OCI-M1 (cell line): ENCODE results near the gene AVPI1.
"Not testable (repeated sequence)": the region's sequence is repeated elsewhere in the genome, so short reads cannot be mapped to it uniquely, and the experiment has no call there.

Experiments
- DNase-seq: peaks from one replicate; lab custom pipeline; 2025; lab: John Stamatoyannopoulos, UW

Gene AVPI1

DNA sequence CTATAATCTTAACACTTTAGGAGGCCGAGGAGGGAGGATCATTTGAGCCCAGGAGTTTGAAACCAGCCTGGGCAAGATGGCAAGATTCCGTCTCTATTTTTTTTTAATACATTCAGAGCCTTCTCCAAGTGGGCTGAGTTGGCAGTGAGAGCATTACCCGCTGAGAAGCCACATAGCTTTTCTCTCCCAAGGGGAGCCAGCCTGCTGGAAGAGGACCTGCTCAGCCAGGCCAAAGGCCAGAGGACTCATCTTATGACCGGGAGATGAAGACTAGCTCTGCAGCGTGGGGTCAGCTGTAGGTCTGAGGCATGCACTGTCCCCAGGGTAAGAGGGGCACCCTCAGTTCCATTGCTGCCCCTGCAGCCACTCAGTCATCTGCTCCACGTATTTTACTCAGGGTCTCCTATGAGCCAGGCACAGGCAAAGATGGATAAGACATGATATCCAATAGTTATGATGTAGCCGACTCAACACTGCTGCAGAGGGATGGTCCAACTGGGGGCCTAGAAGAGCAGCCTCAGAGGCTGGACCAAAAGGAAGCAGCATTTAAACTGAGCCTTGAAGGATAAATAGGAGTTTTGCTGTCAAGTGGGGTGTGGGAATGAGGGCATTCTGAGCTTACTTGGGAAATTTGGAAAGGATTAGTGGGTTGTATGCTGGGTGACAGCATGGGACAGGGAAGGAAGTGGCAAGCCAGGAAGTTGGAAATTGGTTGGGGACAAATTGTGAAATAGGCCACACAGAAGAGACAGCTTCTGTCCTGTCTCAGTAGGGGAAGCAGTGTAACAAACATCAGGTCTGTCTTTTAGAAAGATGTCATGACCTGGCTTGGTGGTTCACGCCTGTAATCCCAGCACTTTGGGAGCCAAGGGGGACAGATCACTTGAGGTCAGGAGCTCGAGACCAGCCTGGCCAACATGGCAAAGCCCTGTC is 24.9 kb upstream of the AVPI1 start:
- no peak for DNase-seq

DNA sequence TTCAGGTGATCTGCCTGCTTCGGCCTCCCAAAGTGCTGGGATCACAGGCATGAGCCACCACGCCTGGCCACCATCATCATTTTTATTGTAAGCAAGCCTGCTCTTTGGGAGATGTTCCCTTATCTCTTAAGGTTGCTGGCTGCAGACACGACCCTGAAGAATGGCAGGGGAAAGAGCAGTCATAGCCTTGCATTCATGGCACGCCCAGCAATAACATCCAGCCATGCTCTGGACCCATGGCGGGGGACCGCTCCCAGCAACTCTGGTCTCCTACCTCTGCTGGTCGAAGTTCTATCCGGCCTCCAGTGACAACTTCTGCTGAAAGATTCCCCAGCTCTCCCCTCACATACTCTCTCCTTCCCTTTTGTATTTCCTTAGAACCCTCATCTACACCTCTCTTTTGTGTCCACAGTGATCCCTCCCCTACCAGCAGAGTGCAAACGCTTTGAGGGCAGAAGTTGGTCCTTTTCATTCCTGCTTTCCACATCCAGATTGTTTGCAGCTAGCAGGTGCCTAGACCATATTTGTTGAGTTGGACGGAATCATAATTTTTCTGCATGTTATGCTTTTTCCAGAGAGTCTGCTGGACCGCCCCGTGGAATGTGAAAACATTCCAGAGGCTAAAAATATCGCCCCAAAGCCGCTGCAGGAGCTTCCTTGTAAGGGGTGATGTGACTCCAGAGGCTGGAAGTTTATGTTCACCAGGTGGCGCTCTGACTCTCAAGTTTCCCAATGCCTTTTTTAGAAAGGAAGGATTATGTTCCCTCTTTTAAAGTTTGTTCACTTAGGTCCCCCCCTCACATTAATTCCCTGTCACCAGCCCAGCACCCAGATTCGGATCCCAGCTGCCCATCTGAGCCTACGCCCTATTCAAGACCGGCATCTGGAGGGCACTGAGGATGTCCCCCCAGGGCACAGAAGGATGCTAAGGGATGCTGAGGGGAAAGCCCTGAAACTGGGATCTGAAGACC is 22.2 kb upstream of the AVPI1 start:
- DNase-seq: peak; percentile 84

DNA sequence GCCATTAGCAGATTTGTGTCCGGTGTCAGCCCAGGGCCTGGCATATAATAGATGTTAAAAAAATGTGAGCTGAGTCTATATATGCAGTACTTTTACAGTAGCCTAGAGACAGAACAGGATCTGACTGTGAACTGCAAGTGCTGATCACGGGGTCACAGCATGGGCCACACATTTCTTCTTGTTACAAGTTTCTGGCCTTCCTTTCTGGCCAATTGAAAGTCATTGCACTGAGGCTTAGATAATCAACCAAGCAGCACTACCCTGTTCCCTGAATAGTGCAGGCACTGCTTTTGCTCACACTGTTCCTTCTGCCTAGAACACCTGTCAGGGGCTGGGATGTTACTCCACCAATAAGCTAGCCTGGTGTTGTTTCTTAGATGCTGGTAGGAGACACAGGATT is 21.1 kb upstream of the AVPI1 start:
- no peak for DNase-seq

DNA sequence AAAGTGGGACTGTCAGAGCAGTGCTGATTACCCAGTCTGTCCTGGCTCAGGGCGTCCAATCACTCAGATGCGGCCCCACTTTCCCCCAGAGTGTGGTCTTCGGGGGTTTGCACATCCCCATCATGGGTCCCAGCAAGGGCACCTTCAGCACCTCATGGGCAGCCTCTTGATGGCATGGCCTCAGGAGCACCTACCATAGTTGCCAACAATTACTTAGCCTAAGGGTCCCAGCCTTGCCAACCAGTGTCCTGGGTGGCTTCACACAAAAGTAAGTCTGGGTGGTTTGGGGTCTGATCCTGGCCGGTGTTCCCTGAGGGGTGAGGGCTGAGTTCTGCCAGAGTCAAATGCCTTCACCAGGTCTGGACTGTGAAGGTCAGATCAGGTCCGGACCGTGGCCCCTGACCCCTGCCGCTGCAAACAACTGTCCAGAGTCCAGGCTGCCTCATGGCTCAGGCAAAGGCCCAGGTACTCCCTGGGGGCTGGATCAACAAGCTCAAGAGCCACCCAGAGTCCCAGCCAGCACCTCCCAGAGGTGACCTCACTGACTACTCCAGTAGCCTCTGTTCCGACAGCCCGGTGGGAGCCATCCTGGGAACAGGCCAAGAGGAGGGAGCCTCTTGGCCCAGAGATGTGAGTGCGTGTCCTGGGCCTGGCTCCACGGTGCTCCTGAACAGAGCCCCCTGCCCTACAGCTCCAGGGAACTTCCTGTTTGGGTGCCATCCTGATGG is 20.3 kb upstream of the AVPI1 start:
- no peak for DNase-seq

DNA sequence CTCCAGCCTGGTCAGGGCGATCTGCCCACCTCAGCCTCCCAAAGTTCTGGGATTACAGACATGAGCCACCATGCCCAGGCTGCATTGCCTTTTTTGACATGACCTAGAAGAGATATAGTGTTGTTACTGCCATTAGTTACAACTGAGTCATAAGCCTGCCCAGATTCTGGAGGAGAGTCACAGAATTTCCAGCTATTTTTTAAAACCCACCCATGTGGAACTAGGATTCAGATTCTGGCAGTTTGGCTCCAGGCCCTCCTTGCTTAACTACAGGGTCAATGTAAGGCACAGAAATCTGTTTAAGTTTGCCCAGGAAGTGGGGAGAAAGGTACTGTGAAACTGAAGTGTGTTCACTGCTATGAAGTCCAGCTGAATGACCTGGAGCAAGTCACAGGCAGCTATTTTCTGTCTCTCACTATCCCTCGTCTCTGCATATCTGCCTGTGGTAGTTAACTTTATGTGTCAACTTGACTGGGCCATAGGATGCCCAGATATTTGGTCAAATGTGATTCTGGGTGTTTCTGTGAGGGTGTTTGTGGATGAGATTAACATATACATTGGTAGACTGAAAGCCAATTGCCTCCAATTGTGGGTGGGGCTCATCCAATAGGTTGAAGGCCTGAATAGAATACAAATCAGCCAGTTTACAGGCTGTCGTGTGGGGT is 18.1 kb upstream of the AVPI1 start:
- no peak for DNase-seq

DNA sequence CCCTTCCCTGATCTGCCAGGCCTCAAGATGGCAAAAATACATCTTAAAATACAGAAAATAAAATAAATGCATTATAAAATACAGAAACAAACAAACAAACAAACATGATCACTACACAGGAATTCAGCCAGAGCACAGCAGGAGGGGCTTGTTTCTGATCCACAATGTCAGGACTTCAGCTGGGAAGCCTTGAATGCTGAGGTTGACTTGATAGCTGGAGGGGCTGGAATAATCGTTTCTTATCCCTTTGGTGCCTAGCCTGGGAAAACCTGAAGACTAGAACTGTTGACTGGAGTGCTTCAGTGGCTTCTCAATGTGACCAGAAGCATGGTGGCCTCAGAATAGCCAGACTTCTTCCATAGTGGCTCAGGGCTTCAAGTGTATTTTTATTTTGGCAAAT is 17.3 kb upstream of the AVPI1 start:
- no peak for DNase-seq

GRCh38 chr10:97703398-97704067 is 16.5 kb upstream of the AVPI1 start:
- DNase-seq: no peak

DNA sequence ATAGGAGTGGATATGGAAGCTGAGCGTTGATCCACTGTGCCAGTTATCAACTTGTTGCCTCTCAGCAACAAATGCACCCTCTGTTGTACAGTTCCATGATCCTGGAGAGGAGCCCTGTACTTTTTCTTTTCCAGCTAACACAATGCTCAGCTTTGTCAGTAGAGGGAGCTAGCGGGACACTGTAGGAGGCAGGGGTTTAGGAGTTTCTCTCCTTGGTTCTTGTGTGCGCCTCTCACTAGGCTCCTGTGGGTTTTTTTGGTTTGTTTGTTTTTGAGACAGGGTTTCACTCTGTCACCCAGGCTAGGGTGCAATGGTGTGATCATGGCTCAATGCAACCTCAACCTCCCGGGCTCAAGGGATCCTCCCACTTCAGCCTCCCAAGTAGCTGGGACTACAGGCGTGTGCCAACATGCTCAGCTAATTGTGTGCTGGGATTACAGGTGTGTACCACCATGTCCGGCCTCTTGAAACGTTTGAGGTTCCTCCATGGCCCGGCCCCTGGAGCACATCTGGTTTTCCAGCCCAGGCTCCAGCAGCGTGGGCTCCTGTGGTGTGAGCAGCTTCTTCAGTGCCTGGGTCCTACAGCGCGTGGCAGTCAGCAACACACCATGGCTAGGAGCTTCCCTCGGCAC is 14.5 kb upstream of the AVPI1 start:
- peak; percentile 91 for DNase-seq

GRCh38 chr10:97698072-97698655 is 11.1 kb upstream of the AVPI1 start:
- not testable (repeated sequence) for DNase-seq

GRCh38 chr10:97690133-97690532 is 3.1 kb upstream of the AVPI1 start:
- peak; percentile 62 for DNase-seq

GRCh38 chr10:97689559-97690020 is 2.5 kb upstream of the AVPI1 start:
- DNase-seq: peak; percentile 98

DNA sequence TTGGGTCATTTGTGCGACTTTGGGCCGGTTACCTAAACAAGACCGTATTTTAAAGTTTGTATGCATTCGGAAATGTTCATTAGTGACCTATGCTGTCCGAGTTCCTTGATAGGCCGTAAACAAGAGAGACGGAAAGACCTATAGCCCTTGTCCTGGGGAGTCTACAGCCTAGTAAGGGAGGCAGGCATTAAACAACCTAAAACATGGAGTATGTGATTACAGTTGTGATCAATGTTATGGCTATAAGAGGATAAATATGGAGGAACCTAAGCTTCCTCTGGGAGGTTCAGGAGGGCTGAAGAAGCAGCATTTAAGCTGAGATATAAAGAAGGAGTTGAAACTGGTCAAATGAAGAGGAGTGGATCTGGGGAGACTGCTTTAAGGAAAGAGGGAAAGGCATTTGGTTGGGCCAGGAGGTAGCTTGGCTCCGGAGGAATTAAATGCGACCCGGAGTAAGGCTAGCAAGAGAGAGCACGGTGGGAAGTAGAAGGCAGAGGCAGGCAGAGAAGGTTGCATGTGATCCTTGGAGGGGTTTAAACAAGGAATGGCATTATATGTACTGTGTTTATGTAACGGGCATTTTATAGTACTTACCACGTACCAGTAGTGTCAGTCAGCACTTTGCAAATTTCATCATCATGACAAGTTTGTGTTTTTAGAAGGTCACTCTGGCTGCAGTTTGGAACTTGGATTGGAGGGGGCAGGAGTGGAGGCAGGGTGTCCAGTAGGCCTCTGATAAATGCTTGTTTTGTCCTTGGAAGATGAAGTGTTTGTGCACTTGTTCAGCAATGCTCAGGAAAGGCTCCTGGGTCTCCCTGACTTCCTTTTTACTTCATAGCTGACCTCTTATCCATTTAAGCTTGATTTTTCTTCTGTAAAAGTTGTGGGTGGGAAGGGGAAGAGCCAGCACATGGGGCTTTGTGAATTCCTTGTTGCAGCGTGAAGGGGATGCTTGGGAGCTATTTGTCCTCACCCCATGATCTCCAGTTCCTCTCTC is 1.0 kb upstream of the AVPI1 start:
- DNase-seq: peak; percentile 79

- DNase-seq: peak; percentile 66
Measured at GRCh38 chr10:97686301-97686961, 610 bp downstream of the AVPI1 start.

GRCh38 chr10:97685395-97685958 is 1.6 kb downstream of the AVPI1 start:
- DNase-seq: peak; percentile 77

- DNase-seq: no peak
Measured at GRCh38 chr10:97684866-97685394, 2.1 kb downstream of the AVPI1 start.

DNA sequence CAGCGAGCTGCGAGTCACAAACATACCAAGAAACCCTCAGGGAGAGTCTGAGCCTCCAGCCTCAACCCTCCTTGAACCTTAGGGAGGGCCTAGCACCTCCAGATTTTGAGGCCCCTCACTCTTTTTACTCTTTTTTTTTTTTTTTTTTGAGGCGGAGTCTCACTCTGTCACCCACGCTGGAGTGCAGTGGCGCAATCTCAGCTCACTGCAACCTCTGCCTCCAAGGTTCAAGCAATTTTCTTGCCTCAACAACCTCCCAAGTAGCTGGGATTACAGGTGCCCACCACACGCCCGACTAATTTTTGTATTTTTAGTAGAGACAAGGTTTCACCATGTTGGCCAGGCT is 2.7 kb downstream of the AVPI1 start:
- not testable (repeated sequence) for DNase-seq

GRCh38 chr10:97683556-97684367 is 3.3 kb downstream of the AVPI1 start:
- DNase-seq: peak; percentile 58
